HL-60/S4 (cell line): Measurements from ENCODE around the gene RHOV.
"Not testable (repeated sequence)": the region's sequence is repeated elsewhere in the genome, so short reads cannot be mapped to it uniquely, and the experiment has no call there.

Experiments
- in situ Hi-C: fragments of 300-500 bp; cut with MboI; formaldehyde crosslinking; loops from 2 replicates; pipeline ENCODE4 v1.14.3; 2022; ENCODE audit warnings: low sequenced_read_pairs

RHOV gene

GRCh38 chr15:40878785-40879184 lies 4.8 kb upstream of the RHOV start:
- in situ Hi-C loops, result no loop called here

- in situ Hi-C loops, result no loop called here
These were observed 3.7 kb upstream of the RHOV start for GRCh38 chr15:40877694-40878093.

- in situ Hi-C loops, result no loop called here
These were observed 2.1 kb upstream of the RHOV start for GRCh38 chr15:40875991-40876730.

GRCh38 chr15:40872791-40873693 lies 992 bp downstream of the RHOV start:
- in situ Hi-C loops, result no loop called here

GRCh38 chr15:40871749-40872617 lies 2.1 kb downstream of the RHOV start:
- in situ Hi-C loops, result no loop called here

GRCh38 chr15:40870716-40871115 lies 3.3 kb downstream of the RHOV start:
- in situ Hi-C loops, result no loop called here

- in situ Hi-C loops, result no loop called here
These were observed 4.3 kb downstream of the RHOV start for GRCh38 chr15:40869686-40870085.

GRCh38 chr15:40867199-40867598 lies 6.8 kb downstream of the RHOV start:
- in situ Hi-C loops, result no loop called here

- in situ Hi-C loops, result no loop called here
These were observed 10.3 kb downstream of the RHOV start for GRCh38 chr15:40863660-40864270.

GRCh38 chr15:40861147-40861546 lies 12.9 kb downstream of the RHOV start:
- in situ Hi-C loops, result not testable (repeated sequence)

GRCh38 chr15:40859206-40859851 lies 14.7 kb downstream of the RHOV start:
- in situ Hi-C loops, result no loop called here

GRCh38 chr15:40858706-40859105 lies 15.3 kb downstream of the RHOV start:
- in situ Hi-C loops, result no loop called here

- in situ Hi-C loops, result no loop called here
These were observed 16.3 kb downstream of the RHOV start for GRCh38 chr15:40857601-40858341.

- in situ Hi-C loops, result no loop called here
These were observed 17.3 kb downstream of the RHOV start for GRCh38 chr15:40856746-40857145.

- in situ Hi-C loops, result no loop called here
These were observed 18.3 kb downstream of the RHOV start for GRCh38 chr15:40855706-40856234.

GRCh38 chr15:40854161-40854560 lies 19.9 kb downstream of the RHOV start:
- in situ Hi-C loops, result no loop called here

GRCh38 chr15:40853241-40853890 lies 20.7 kb downstream of the RHOV start:
- in situ Hi-C loops, result no loop called here

- in situ Hi-C loops, result no loop called here
These were observed 21.5 kb downstream of the RHOV start for GRCh38 chr15:40852529-40852928.
